SW 1271 (cell line): ENCODE measurements around the gene HPCA.

Experiments
- DNase-seq, 2 experiments: peaks; one replicate each; lab custom pipeline; 2025; lab: John Stamatoyannopoulos, UW

Gene HPCA

GRCh38 chr1:32886004-32886827, at the start of gene HPCA:
TSS of gene HPCA (plus strand) at chr1:32886491. CDS start at chr1:32888899, 2,408 bp downstream.
- DNase-seq: no peak

- no peak for DNase-seq
Measured at GRCh38 chr1:32848354-32849063, 37.8 kb upstream of the HPCA start.

GRCh38 chr1:32855861-32856617, 30.3 kb upstream of the HPCA start:
- no peak for DNase-seq

- DNase-seq: no peak
Measured at GRCh38 chr1:32858136-32858535, 28.2 kb upstream of the HPCA start.

- DNase-seq: no peak
Measured at GRCh38 chr1:32858791-32859190, 27.5 kb upstream of the HPCA start.

GRCh38 chr1:32859915-32860314, 26.4 kb upstream of the HPCA start:
- DNase-seq: no peak

GRCh38 chr1:32860566-32860965, 25.7 kb upstream of the HPCA start:
- DNase-seq: no peak

GRCh38 chr1:32861904-32862695, 24.2 kb upstream of the HPCA start:
- no peak for DNase-seq

GRCh38 chr1:32863218-32863880, 22.9 kb upstream of the HPCA start:
- no peak for DNase-seq

- DNase-seq: no peak
Measured at GRCh38 chr1:32863881-32864245, 22.4 kb upstream of the HPCA start.

- no peak for DNase-seq
Measured at GRCh38 chr1:32864375-32865019, 21.8 kb upstream of the HPCA start.

GRCh38 chr1:32865639-32866405, 20.5 kb upstream of the HPCA start:
- DNase-seq: no peak

- DNase-seq: no peak
Measured at GRCh38 chr1:32867151-32867550, 19.1 kb upstream of the HPCA start.

- no peak for DNase-seq
Measured at GRCh38 chr1:32867671-32868070, 18.6 kb upstream of the HPCA start.

GRCh38 chr1:32868085-32868484, 18.2 kb upstream of the HPCA start:
- no peak for DNase-seq

GRCh38 chr1:32868806-32869455, 17.4 kb upstream of the HPCA start:
- no peak for DNase-seq

GRCh38 chr1:32869923-32870614, 16.2 kb upstream of the HPCA start:
- DNase-seq: no peak

- no peak for DNase-seq
Measured at GRCh38 chr1:32870615-32871363, 15.5 kb upstream of the HPCA start, which contains the start of gene FNDC5. TSS of gene FNDC5 (minus strand) at chr1:32870912.
